HG02870 (cell line): ENCODE results near the gene OR11A1.
"Not testable (repeated sequence)": the region's sequence is repeated elsewhere in the genome, so short reads cannot be mapped to it uniquely, and the experiment has no call there.

ENCODE experiments used
- ATAC-seq: cut with Tn5 transposase; IDR thresholded peaks from one replicate; pipeline ENCODE4 v1.9.1; 2021; ENCODE audit warnings: mild to moderate bottlenecking, moderate library complexity; ENCODE audit not compliant: unreplicated experiment

Gene OR11A1

DNA sequence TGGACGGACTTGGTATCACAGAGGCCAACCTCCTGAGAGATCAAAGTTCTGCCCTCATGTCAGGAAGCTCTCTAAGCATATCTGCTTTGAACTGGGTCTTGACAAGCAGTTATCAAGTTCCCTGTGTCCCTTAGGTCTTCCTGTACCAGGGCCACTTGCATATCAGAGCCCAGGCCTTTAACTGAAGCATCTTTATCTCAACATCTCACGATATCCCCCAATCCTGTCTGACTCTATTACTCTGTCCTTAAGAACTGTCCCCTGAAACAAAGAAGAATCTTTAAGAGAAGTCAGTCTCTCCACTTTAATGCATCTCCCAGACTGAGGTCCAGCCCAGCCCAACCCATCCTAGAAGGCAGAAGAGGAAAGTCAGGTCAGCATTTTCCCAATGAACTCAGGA, 22.7 kb upstream of the OR11A1 start:
- ATAC-seq = no peak

DNA sequence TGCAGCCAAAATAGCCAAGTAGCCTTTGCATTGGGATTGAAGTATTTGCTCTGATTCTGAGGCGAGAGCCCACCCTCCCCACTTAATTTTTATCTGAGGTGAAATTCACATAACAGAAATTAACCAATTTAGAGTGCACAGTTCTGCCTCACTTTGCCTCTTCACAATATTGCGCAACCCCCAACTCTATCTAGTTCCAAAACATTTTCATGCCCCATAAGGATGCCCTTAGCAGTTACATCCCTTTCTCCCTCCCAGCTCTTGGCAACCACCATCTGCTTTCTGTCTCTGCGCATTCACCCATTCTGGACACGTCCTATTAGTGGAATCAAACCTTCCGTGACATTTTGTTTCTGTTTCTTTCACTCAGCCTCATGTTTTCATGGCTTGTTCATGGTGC, 21.9 kb upstream of the OR11A1 start:
- ATAC-seq = no peak

DNA sequence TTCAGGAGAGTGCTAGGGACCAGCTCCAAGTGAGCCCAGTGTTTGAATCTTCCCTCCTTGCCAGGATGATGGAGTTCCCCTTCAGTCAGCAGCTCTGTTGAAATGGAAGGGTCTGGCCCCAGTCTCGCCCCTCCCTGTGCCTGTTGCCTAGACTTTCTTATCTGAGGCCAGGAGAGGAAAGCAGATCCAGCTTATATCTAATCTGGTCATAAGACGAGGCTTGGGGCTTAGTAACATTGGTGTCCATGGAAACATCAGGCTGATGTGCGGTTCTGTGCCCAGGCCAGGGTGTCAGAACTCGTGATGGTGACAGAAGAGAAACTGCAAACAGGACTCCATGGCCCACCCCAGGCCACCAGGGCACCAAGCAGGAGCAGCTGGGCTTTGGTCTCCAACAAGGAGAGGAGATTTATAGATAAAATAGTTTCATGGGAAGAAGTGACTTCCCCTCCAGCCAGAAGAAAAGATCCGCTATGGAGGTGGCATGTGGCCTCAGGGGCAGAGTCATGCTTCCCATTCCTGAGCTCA, 21.1 kb upstream of the OR11A1 start:
- ATAC-seq = no peak

- no peak for ATAC-seq
These were observed 18.1 kb upstream of the OR11A1 start for GRCh38 chr6:29474996-29475395.

DNA sequence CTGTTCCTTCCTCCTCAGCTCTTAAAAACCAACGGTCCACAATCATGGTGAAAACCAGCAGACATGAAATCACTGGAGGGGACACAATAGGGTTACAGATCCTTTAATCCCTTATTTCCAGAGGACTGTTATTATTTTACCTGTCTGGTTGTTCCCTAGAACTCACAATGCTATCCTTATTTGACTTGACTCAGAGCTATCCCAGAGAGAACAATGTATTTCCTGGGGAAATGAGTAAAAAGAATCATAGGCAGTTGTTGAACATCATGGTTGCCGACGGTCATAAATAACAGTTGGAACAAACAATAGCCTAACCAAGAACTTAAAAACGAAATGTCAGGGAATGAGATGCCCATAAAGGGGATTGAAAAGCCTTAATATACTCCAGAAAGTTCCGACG, 9.4 kb upstream of the OR11A1 start:
- no peak for ATAC-seq

GRCh38 chr6:29465801-29466200, 8.9 kb upstream of the OR11A1 start:
- ATAC-seq = no peak

GRCh38 chr6:29465279-29465678, 8.4 kb upstream of the OR11A1 start:
- no peak for ATAC-seq

GRCh38 chr6:29462022-29462421, 5.2 kb upstream of the OR11A1 start:
- no peak for ATAC-seq

GRCh38 chr6:29461021-29461814, 4.3 kb upstream of the OR11A1 start:
- ATAC-seq = no peak

- ATAC-seq = no peak
These were observed 5.2 kb downstream of the OR11A1 start for GRCh38 chr6:29451471-29452193.

- no peak for ATAC-seq
These were observed 9.2 kb downstream of the OR11A1 start for GRCh38 chr6:29447670-29448069.

DNA sequence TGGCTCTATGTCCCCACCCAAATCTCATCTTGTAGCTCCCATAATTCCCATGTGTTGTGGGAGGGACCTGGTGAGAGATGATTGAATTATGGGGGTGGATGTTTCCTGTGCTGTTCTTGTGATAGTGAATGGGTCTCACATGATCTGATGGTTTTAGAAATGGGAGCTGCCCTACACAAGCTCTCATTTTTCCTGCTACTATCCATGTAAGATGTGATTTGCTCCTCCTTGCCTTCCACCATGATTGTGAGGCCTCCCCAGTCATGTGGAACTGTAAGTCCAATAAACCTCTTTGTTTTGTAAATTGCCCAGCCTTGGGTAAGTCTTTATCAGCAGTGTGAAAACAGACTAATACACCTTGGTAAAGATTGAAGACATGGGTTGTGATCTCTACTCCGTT, 12.8 kb downstream of the OR11A1 start:
- ATAC-seq = not testable (repeated sequence)

- no peak for ATAC-seq
These were observed 14.2 kb downstream of the OR11A1 start for GRCh38 chr6:29442719-29443118.

- ATAC-seq = no peak
These were observed 17.9 kb downstream of the OR11A1 start, which contains the start of gene OR10C1 for GRCh38 chr6:29439006-29439405. OR10C1 (plus strand) TSS chr6:29439306; CDS start chr6:29440016, 710 bp downstream.

- ATAC-seq = not testable (repeated sequence)
These were observed 20.1 kb downstream of the OR11A1 start for GRCh38 chr6:29436730-29437129.

- ATAC-seq = no peak
These were observed 30.2 kb downstream of the OR11A1 start for GRCh38 chr6:29426654-29427053.

DNA sequence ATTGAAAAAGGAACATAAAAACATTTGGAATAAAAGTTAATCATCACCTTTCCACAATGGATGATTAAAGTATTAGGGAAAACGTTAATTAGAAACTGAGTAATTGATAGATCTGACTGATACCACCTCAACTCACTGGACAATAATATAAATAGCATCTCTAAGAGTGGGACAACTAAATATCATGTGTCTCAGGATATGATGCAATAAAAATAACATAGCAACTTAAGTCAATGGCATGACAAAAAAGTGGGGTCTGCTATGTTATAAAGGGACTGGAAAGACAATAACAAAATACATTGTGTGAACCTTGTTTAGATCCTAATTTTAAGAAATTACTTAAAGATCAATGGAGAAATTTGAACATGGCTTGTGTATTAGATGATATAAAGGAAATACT, 31.8 kb downstream of the OR11A1 start:
- no peak for ATAC-seq

DNA sequence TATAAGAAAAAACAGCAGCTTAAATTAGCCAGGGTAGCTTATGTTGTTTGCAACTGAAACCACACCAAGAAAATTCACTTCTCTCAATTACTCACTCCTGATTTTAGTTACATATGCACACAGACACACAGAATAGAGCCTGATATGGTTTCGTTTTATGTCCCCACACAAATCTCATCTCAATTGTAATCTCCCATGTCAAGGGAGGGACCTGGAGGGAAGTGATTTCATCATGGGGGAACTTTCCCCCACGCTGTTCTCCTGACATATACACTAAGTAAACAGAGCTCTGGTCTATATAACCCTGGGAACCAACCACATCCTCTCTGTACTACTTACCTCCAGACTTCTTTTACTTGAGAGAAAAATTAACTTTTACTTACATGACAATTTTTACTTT, 32.3 kb downstream of the OR11A1 start:
- ATAC-seq = no peak

- ATAC-seq = no peak
These were observed 32.7 kb downstream of the OR11A1 start for GRCh38 chr6:29424168-29424567.

DNA sequence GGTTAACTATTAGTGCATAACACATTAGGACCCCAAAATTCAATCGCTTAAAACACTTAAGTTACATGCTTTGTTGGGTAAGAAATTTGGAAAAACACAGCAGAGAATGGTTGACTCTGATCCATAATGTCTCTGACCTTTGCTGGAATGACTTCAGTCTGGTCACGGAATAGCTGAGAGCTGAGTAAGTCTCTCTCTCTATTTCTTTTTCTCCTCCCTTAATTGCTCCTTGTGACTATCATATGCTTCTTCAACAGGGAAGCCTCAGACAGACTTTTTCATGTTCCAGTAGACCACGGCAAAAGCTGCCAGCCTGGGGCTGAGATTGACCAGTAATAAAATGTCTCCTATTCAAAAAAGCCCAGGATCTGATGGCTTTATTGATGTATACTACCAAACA, 37.4 kb downstream of the OR11A1 start:
- no peak for ATAC-seq

DNA sequence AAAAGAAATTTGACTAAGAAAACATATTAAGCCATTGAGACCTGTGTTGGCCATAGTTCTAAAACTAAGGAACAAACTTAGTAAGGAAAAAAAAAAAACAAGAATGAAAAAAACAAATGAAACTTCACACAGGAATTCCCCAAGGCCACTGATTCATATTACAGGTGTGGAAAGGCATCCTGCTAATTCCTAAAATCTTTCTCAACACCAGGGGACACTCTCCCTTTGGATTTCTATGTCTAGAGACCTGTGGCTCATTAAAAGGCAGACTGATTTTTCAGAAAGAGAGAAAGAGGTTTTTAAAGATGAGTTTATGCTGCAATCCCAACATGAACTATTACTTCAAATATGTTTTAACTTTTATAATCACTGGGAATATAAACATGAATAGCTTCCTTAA, 42.3 kb downstream of the OR11A1 start, which contains the start of gene OR12D1:
Gene OR12D1, plus strand, starts transcription at position 341 of the 400 bp plus-strand sequence.
- ATAC-seq = no peak

GRCh38 chr6:29403801-29404200, 53.1 kb downstream of the OR11A1 start:
- no peak for ATAC-seq
